ENCODE results near the gene OVOL2.

The OVOL2 gene

DNA sequence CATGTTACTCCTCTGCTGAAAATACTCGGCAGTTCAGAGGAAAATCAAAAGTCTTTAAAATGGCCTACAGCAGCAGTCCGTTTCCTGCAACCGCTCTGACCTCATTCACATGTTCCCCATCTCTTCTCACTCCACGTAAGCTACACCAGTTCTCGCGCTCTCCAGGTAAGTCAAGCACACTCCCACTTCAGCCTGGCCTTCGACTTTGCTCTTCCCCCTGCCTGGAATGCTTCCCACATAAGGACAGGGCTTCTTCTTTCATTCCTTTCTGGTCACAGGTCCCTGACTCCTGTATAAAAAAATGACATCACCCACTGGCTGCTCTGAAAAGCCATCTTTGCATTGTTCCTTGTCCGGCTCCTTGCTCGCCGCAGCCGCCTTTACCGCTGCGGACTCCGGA lies 46.2 kb downstream of the OVOL2 start:
- Histone ChIP-seq H3K4me1 (ENCODE audit: low read depth, poor library complexity, severe bottlenecking) (no peaks in the 10 kb centered on the region), H3K36me3 (ENCODE audit: insufficient read depth) (no peaks in the 10 kb centered on the region), H3K79me2 (ENCODE audit: insufficient read depth, low read depth) (no peaks in the 10 kb centered on the region), H4K20me1 (ENCODE audit: insufficient read depth) (no peaks in the 10 kb centered on the region), H3K4me2 (no peak overlapping the region), H2AFZ (ENCODE audit: low read depth) (no peak overlapping the region), H3K4me3 (IDR thresholded peaks at IDR 0.05; ENCODE audit: insufficient read depth, low read depth, low read length) (no peak overlapping the region), H3K9ac (no peak overlapping the region), H3K27me3 (ENCODE audit: insufficient read depth, low read depth) (no peaks in the 10 kb centered on the region), H3K27ac (no peak overlapping the region)
- TF ChIP-seq, protein P1, sequence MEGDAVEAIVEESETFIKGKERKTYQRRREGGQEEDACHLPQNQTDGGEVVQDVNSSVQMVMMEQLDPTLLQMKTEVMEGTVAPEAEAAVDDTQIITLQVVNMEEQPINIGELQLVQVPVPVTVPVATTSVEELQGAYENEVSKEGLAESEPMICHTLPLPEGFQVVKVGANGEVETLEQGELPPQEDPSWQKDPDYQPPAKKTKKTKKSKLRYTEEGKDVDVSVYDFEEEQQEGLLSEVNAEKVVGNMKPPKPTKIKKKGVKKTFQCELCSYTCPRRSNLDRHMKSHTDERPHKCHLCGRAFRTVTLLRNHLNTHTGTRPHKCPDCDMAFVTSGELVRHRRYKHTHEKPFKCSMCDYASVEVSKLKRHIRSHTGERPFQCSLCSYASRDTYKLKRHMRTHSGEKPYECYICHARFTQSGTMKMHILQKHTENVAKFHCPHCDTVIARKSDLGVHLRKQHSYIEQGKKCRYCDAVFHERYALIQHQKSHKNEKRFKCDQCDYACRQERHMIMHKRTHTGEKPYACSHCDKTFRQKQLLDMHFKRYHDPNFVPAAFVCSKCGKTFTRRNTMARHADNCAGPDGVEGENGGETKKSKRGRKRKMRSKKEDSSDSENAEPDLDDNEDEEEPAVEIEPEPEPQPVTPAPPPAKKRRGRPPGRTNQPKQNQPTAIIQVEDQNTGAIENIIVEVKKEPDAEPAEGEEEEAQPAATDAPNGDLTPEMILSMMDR (conservative IDR thresholded peaks at IDR 0.05; ENCODE audit: low read depth, low read length) = no peak

- Histone ChIP-seq H3K4me1 (ENCODE audit: low read depth, poor library complexity, severe bottlenecking) (peaks cover under 1% of the 10 kb centered on the region), H3K27ac (no peak overlapping the region), H3K4me3 (IDR thresholded peaks at IDR 0.05; ENCODE audit: insufficient read depth, low read depth, low read length) (no peak overlapping the region), H2AFZ (ENCODE audit: low read depth) (no peak overlapping the region), H3K36me3 (ENCODE audit: insufficient read depth) (no peaks in the 10 kb centered on the region), H3K79me2 (ENCODE audit: insufficient read depth, low read depth) (no peaks in the 10 kb centered on the region), H3K27me3 (ENCODE audit: insufficient read depth, low read depth) (no peaks in the 10 kb centered on the region), H3K9ac (no peak overlapping the region), H4K20me1 (ENCODE audit: insufficient read depth) (no peaks in the 10 kb centered on the region), H3K4me2 (no peak overlapping the region)
- TF ChIP-seq, protein P1 (conservative IDR thresholded peaks at IDR 0.05; ENCODE audit: low read depth, low read length) = no peak
These were observed 48.6 kb downstream of the OVOL2 start for GRCh38 chr20:18009116-18009515.

GRCh38 chr20:18007534-18008292 lies 50.0 kb downstream of the OVOL2 start:
- no peaks in the 10 kb centered on the region for H4K20me1 ChIP-seq (ENCODE audit: insufficient read depth)
- H3K9ac ChIP-seq = no peak overlapping the region
- no peak overlapping the region for H2AFZ ChIP-seq (ENCODE audit: low read depth)
- no peak overlapping the region for H3K4me3 ChIP-seq (IDR thresholded peaks at IDR 0.05; ENCODE audit: insufficient read depth, low read depth, low read length)
- TF ChIP-seq, protein P1 (conservative IDR thresholded peaks at IDR 0.05; ENCODE audit: low read depth, low read length) = no peak
- H3K4me2 ChIP-seq = no peak overlapping the region
- no peaks in the 10 kb centered on the region for H3K36me3 ChIP-seq (ENCODE audit: insufficient read depth)
- no peak overlapping the region for H3K27ac ChIP-seq
- peaks cover 8% of the 10 kb centered on the region for H3K4me1 ChIP-seq (ENCODE audit: low read depth, poor library complexity, severe bottlenecking)
- no peaks in the 10 kb centered on the region for H3K79me2 ChIP-seq (ENCODE audit: insufficient read depth, low read depth)
- H3K27me3 ChIP-seq (ENCODE audit: insufficient read depth, low read depth) = no peaks in the 10 kb centered on the region

- no peaks in the 10 kb centered on the region for H3K27me3 ChIP-seq (ENCODE audit: insufficient read depth, low read depth)
- TF ChIP-seq, protein P1 (conservative IDR thresholded peaks at IDR 0.05; ENCODE audit: low read depth, low read length) = no peak
- no peak overlapping the region for H3K4me2 ChIP-seq
- H2AFZ ChIP-seq (ENCODE audit: low read depth) = no peak overlapping the region
- H3K4me1 ChIP-seq (ENCODE audit: low read depth, poor library complexity, severe bottlenecking) = peaks cover 8% of the 10 kb centered on the region
- H3K79me2 ChIP-seq (ENCODE audit: insufficient read depth, low read depth) = no peaks in the 10 kb centered on the region
- H3K4me3 ChIP-seq (IDR thresholded peaks at IDR 0.05; ENCODE audit: insufficient read depth, low read depth, low read length) = no peak overlapping the region
- no peak overlapping the region for H3K9ac ChIP-seq
- H3K27ac ChIP-seq = no peak overlapping the region
- no peaks in the 10 kb centered on the region for H4K20me1 ChIP-seq (ENCODE audit: insufficient read depth)
- no peaks in the 10 kb centered on the region for H3K36me3 ChIP-seq (ENCODE audit: insufficient read depth)
These were observed 51.0 kb downstream of the OVOL2 start for GRCh38 chr20:18006684-18007083.
